ENCODE data around the gene KRTAP10-12. TPM values are rescaled to one million over a fixed set of nuclear protein-coding genes. Genes with fewer than 3 reads are reported as not detected.

The KRTAP10-12 gene
- total RNA-seq, 2 donors from 2014 or later, result not detected

GRCh38 chr21:44738621-44739020, 41.6 kb downstream of the KRTAP10-12 start:
- Histone ChIP-seq H3K36me3 (no peaks in the 10 kb centered on the region), H3K9ac (ENCODE audit: low read depth in 2 of 2, low read length in 2 of 2) (no peak overlapping the region), H3K4me3 (no peak overlapping the region), H3K9me3 (no peaks in the 10 kb centered on the region), H3K4me1 (no peaks in the 10 kb centered on the region), H3K27me3 (no peaks in the 10 kb centered on the region), H3K27ac (no peak overlapping the region)
- intact Hi-C loops (cut with DNase I), result no loop called here
- no peak for DNase-seq
- no peak for TF ChIP-seq CTCF (IDR thresholded peaks at IDR 0.05)

GRCh38 chr21:44739316-44739715, 42.3 kb downstream of the KRTAP10-12 start:
- Histone ChIP-seq H3K9ac (ENCODE audit: low read depth in 2 of 2, low read length in 2 of 2) (no peak overlapping the region), H3K36me3 (no peaks in the 10 kb centered on the region), H3K4me1 (no peaks in the 10 kb centered on the region), H3K9me3 (no peaks in the 10 kb centered on the region), H3K27ac (no peak overlapping the region), H3K4me3 (no peak overlapping the region), H3K27me3 (no peaks in the 10 kb centered on the region)
- intact Hi-C loops (cut with DNase I), result no loop called here
- TF ChIP-seq CTCF (IDR thresholded peaks at IDR 0.05), result no peak
- DNase-seq, result no peak

- Histone ChIP-seq H3K27me3 (no peaks in the 10 kb centered on the region), H3K4me1 (no peaks in the 10 kb centered on the region), H3K4me3 (no peak overlapping the region), H3K9ac (ENCODE audit: low read depth in 2 of 2, low read length in 2 of 2) (no peak overlapping the region), H3K27ac (no peak overlapping the region), H3K9me3 (no peaks in the 10 kb centered on the region), H3K36me3 (no peaks in the 10 kb centered on the region)
- intact Hi-C loops (cut with DNase I), result no loop called here
- DNase-seq, result no peak
- TF ChIP-seq CTCF (IDR thresholded peaks at IDR 0.05), result no peak
Observed at GRCh38 chr21:44740742-44741141, 43.8 kb downstream of the KRTAP10-12 start.

DNA sequence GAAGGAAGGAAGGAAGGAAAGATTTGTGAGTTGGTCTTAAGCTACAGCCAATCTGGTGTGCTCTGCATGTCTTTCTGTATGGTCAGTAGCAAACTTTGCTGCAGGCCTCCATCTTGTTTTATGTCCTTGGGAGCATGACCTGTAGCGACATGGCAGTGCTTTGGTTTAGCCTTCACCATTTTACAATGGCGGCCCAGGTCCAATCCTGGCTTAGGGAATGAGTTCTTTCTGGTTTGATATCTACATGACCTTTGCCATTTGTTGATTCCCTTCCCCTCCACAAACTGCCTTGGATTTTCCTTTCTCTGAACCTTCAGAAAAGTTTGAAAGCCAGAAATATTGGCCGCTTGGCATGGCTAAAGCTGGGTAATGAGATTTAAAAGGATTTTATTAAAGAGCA, 44.9 kb downstream of the KRTAP10-12 start:
- Histone ChIP-seq H3K36me3 (no peaks in the 10 kb centered on the region), H3K27ac (no peak overlapping the region), H3K9ac (ENCODE audit: low read depth in 2 of 2, low read length in 2 of 2) (no peak overlapping the region), H3K4me1 (no peaks in the 10 kb centered on the region), H3K9me3 (no peaks in the 10 kb centered on the region), H3K27me3 (no peaks in the 10 kb centered on the region), H3K4me3 (no peak overlapping the region)
- DNase-seq, result no peak
- no peak for TF ChIP-seq CTCF (IDR thresholded peaks at IDR 0.05)
- intact Hi-C loops (cut with DNase I), result no loop called here

GRCh38 chr21:44742418-44743153, 45.6 kb downstream of the KRTAP10-12 start:
- H3K27ac ChIP-seq, result no peak overlapping the region
- no peaks in the 10 kb centered on the region for H3K9me3 ChIP-seq
- DNase-seq, result no peak
- no peak overlapping the region for H3K4me3 ChIP-seq
- H3K27me3 ChIP-seq, result no peaks in the 10 kb centered on the region
- no peak overlapping the region for H3K9ac ChIP-seq (ENCODE audit: low read depth in 2 of 2, low read length in 2 of 2)
- no peak for TF ChIP-seq CTCF (IDR thresholded peaks at IDR 0.05)
- intact Hi-C loops (cut with DNase I), result no loop called here
- no peaks in the 10 kb centered on the region for H3K36me3 ChIP-seq
- no peaks in the 10 kb centered on the region for H3K4me1 ChIP-seq

Other genes with a start within 250 kb of the KRTAP10-12 start
- gene LRRC3, start 241.7 kb upstream of the KRTAP10-12 start, total RNA-seq, result 1 to 10 TPM; 2.0 to 2.7 TPM
- not detected for gene KRTAP10-1, start 157.0 kb upstream of the KRTAP10-12 start, total RNA-seq
- gene KRTAP10-2, start 145.7 kb upstream of the KRTAP10-12 start, total RNA-seq, result not detected
- gene KRTAP10-3, start 138.4 kb upstream of the KRTAP10-12 start, total RNA-seq, result not detected
- gene KRTAP10-4, start 123.4 kb upstream of the KRTAP10-12 start, total RNA-seq, result not detected
- not detected for gene KRTAP10-5, start 116.6 kb upstream of the KRTAP10-12 start, total RNA-seq
- not detected for gene KRTAP10-6, start 104.7 kb upstream of the KRTAP10-12 start, total RNA-seq
- gene KRTAP10-7, start 96.6 kb upstream of the KRTAP10-12 start, total RNA-seq, result not detected
- gene KRTAP10-8, start 85.1 kb upstream of the KRTAP10-12 start, total RNA-seq, result not detected
- gene KRTAP10-9, start 70.1 kb upstream of the KRTAP10-12 start, total RNA-seq, result not detected
- gene KRTAP10-10, start 59.8 kb upstream of the KRTAP10-12 start, total RNA-seq, result not detected
- not detected for gene KRTAP10-11, start 50.8 kb upstream of the KRTAP10-12 start, total RNA-seq
- not detected for gene KRTAP12-4, start 42.5 kb upstream of the KRTAP10-12 start, total RNA-seq
- not detected for gene KRTAP12-3, start 39.2 kb upstream of the KRTAP10-12 start, total RNA-seq
- gene KRTAP12-2, start 30.2 kb upstream of the KRTAP10-12 start, total RNA-seq, result not detected
- not detected for gene KRTAP12-1, start 15.0 kb upstream of the KRTAP10-12 start, total RNA-seq
- not detected for gene TSPEAR, start 14.4 kb downstream of the KRTAP10-12 start, total RNA-seq
- 10 to 100 TPM; 50.3 to 76.1 TPM for gene UBE2G2, start 104.6 kb downstream of the KRTAP10-12 start, total RNA-seq
- 10 to 100 TPM; 81.3 to 82.8 TPM for gene SUMO3, start 120.9 kb downstream of the KRTAP10-12 start, total RNA-seq
- 100 to 1,000 TPM; 218 to 414 TPM for gene PTTG1IP, start 176.5 kb downstream of the KRTAP10-12 start, total RNA-seq
- 10 to 100 TPM; 13.1 to 27.1 TPM for gene ITGB2, start 223.7 kb downstream of the KRTAP10-12 start, total RNA-seq
- 10 to 100 TPM; 30.6 to 50.1 TPM for gene SLX9, start 242.9 kb downstream of the KRTAP10-12 start, total RNA-seq